22Rv1 (cell line): ENCODE measurements around the gene ZFP36.

ENCODE experiments used
- H3K27ac ChIP-seq: fragments of 450-650 bp; 2 replicates; pipeline ENCODE4 v1.5.1; 2017
- CTCF ChIP-seq: fragments of 450-650 bp; IDR thresholded peaks from 2 replicates; pipeline ENCODE4 v1.5.1; 2017; ENCODE audit warnings: mild to moderate bottlenecking
- ZFX ChIP-seq: fragments of 450-650 bp; IDR thresholded peaks from 2 replicates; pipeline ENCODE4 v1.6.1; 2017; ENCODE audit warnings: antibody characterized with exemption, borderline replicate concordance

ZFP36 gene

GRCh38 chr19:39406656-39407409, at the start of gene ZFP36:
TSS of gene ZFP36 (plus strand) at chr19:39406847. CDS start at chr19:39406905, 58 bp downstream.
- TF ChIP-seq ZFX (no peak), CTCF (no peak)
- peak within 1 kb of the TSS; percentile 98 for H3K27ac ChIP-seq

GRCh38 chr19:39359026-39359425, 47.6 kb upstream of the ZFP36 start:
- no peak for TF ChIP-seq CTCF
- TF ChIP-seq ZFX = no peak
- no peak overlapping the region for H3K27ac ChIP-seq

- no peak for TF ChIP-seq ZFX
- TF ChIP-seq CTCF = no peak
- H3K27ac ChIP-seq = no peak overlapping the region
Measured at GRCh38 chr19:39360599-39360998, 46.0 kb upstream of the ZFP36 start.

- TF ChIP-seq ZFX (no peak), CTCF (no peak)
- no peak overlapping the region for H3K27ac ChIP-seq
Measured at GRCh38 chr19:39362682-39363657, 43.7 kb upstream of the ZFP36 start.

GRCh38 chr19:39363901-39364457, 42.7 kb upstream of the ZFP36 start:
- H3K27ac ChIP-seq = no peak overlapping the region
- TF ChIP-seq ZFX (no peak), CTCF (no peak)

GRCh38 chr19:39365531-39365930, 41.1 kb upstream of the ZFP36 start:
- TF ChIP-seq CTCF (no peak), ZFX (no peak)
- no peak overlapping the region for H3K27ac ChIP-seq
